B cell (primary cell): ENCODE measurements around the gene MED17. TPM values are rescaled to one million over a fixed set of nuclear protein-coding genes. Genes with fewer than 3 reads are reported as not detected.

Source experiments
- ATAC-seq: fragments of 200-7000 bp; cut with Tn5 transposase; one replicate; pipeline ENCODE4 v1.10.0; 2021; ENCODE audit warnings: low read depth, mild to moderate bottlenecking, moderate number of reproducible peaks, moderate library complexity
- CTCF ChIA-PET: fragments of 350-600 bp; sonication (Branson Sonifier 250); formaldehyde crosslinking; loops from one replicate; lab custom pipeline; 2021; ENCODE audit warnings: antibody characterized with exemption, inconsistent platforms; lab: Charles Lee
- POLR2A ChIA-PET: fragments of 350-600 bp; sonication (Branson Sonifier 250); formaldehyde crosslinking; loops from one replicate; lab custom pipeline; 2021; ENCODE audit warnings: antibody characterized with exemption; lab: Charles Lee
- DNase-seq: peaks from one replicate; pipeline ENCODE4 v3.0.0; 2013
- H2AFZ ChIP-seq: 2 replicates; pipeline ENCODE4 v1.6.1; 2012; ENCODE audit warnings: mild to moderate bottlenecking, low read depth, low read length; ENCODE audit not compliant: insufficient read depth, poor library complexity, severe bottlenecking
- H3K27ac ChIP-seq, 2 donors: 1 replicate in 1 of 2; 2 replicates in 1 of 2; pipeline ENCODE4 v1.5.1; 2012 to 2013; ENCODE audit warnings: low read length in 2 of 2, mild to moderate bottlenecking in 2 of 2, moderate library complexity in 1 of 2
- H3K27me3 ChIP-seq, 4 experiments: fragments of 200-600 bp in 1 of 4; sonication (generic) in 1 of 4; replicated peaks in 1 of 4; 1 replicate in 2 of 4; 2 replicates in 2 of 4; pipeline versions ENCODE4 v1.6.1 to v1.7.0; 2013 to 2016; ENCODE audit warnings: low read length in 3 of 4, mild to moderate bottlenecking in 2 of 4, mixed read lengths in 1 of 4, moderate library complexity in 1 of 4; ENCODE audit not compliant: insufficient read depth in 4 of 4, control insufficient read depth in 3 of 4; ENCODE audit errors: control extremely low read depth in 1 of 4
- H3K36me3 ChIP-seq, 2 experiments: replicated peaks in 1 of 2; 1 replicate in 1 of 2; 2 replicates in 1 of 2; pipeline versions ENCODE4 v1.6.1 to v1.7.1; 2013; ENCODE audit warnings: low read length in 1 of 2; ENCODE audit not compliant: insufficient read depth in 2 of 2, control insufficient read depth in 1 of 2; ENCODE audit errors: control extremely low read depth in 1 of 2, extremely low read depth in 1 of 2
- H3K4me1 ChIP-seq, 2 donors: fragments of 200-600 bp in 1 of 2; sonication (generic) in 1 of 2; 1 replicate in 1 of 2; 2 replicates in 1 of 2; pipeline versions ENCODE4 v1.5.1 to v1.6.1; 2013 to 2017; ENCODE audit warnings: low read length in 2 of 2; ENCODE audit not compliant: control insufficient read depth in 2 of 2, insufficient read depth in 2 of 2
- H3K4me2 ChIP-seq: replicated peaks from 2 replicates; pipeline ENCODE3; 2012; ENCODE audit warnings: mild to moderate bottlenecking, low read depth, low read length; ENCODE audit not compliant: poor library complexity, severe bottlenecking
- H3K4me3 ChIP-seq, 5 experiments: fragments of 200-600 bp in 1 of 5; sonication (generic) in 1 of 5; 1 replicate in 3 of 5; 2 replicates in 2 of 5; pipeline versions ENCODE4 v1.5.1 to v1.7.0; 2011 to 2016; ENCODE audit warnings: low read length in 4 of 5, mild to moderate bottlenecking in 4 of 5, low read depth in 2 of 5, control low read depth in 1 of 5, moderate library complexity in 1 of 5; ENCODE audit not compliant: insufficient read depth in 1 of 5; ENCODE audit errors: control extremely low read depth in 1 of 5, extremely low read depth in 1 of 5
- H3K79me2 ChIP-seq: fragments of 200-600 bp; sonication (generic); one replicate; pipeline ENCODE4 v1.6.0; 2016; ENCODE audit warnings: low read length; ENCODE audit not compliant: control insufficient read depth, insufficient read depth
- H3K9ac ChIP-seq: fragments of 200-600 bp; sonication (generic); 2 replicates; pipeline ENCODE4 v1.6.1; 2017; ENCODE audit warnings: mild to moderate bottlenecking, low read length, moderate library complexity
- H3K9me3 ChIP-seq, 3 donors: one replicate each; pipeline versions ENCODE4 v1.6.1 to v1.7.1; 2013; ENCODE audit warnings: low read length in 2 of 3; ENCODE audit not compliant: control insufficient read depth in 2 of 3, insufficient read depth in 1 of 3; ENCODE audit errors: control extremely low read depth in 1 of 3
- H4K20me1 ChIP-seq: 2 replicates; pipeline ENCODE4 v1.6.0; 2012; ENCODE audit warnings: mild to moderate bottlenecking, low read length; ENCODE audit not compliant: insufficient read depth, control insufficient read depth, poor library complexity, severe bottlenecking
- H3K27ac Mint-ChIP-seq: one replicate; pipeline ENCODE4 v1.8.0; 2021; ENCODE audit warnings: mixed read lengths
- H3K27me3 Mint-ChIP-seq: one replicate; pipeline ENCODE4 v1.8.0; 2021; ENCODE audit warnings: mixed read lengths
- H3K4me1 Mint-ChIP-seq: one replicate; pipeline ENCODE4 v1.8.0; 2021; ENCODE audit warnings: mixed read lengths
- H3K4me3 Mint-ChIP-seq: one replicate; pipeline ENCODE4 v1.8.0; 2021; ENCODE audit warnings: mixed read lengths
- H3K9me3 Mint-ChIP-seq: one replicate; pipeline ENCODE4 v1.8.0; 2022; ENCODE audit warnings: mixed read lengths; ENCODE audit not compliant: insufficient read depth
- CTCF ChIP-seq: fragments of 200-600 bp; IDR thresholded peaks from one replicate; pipeline ENCODE4 v1.8.0; 2022; ENCODE audit warnings: antibody characterized with exemption, mild to moderate bottlenecking
- EZH2 ChIP-seq: IDR thresholded peaks from 2 replicates; pipeline ENCODE4 v1.6.1; 2012; ENCODE audit warnings: borderline replicate concordance, low read depth, mild to moderate bottlenecking, moderate library complexity, low read length; ENCODE audit not compliant: insufficient read depth, poor library complexity, severe bottlenecking
- WGBS: methylation state at CpG from one replicate; pipeline ENCODE4 v1.1.5; 2013; ENCODE audit warnings: missing lambda C conversion rate; ENCODE audit not compliant: insufficient coverage; 5-methylcytosine and 5-hydroxymethylcytosine counted together
- intact Hi-C: fragments of 100-400 bp; cut with micrococcal nuclease; formaldehyde crosslinking; loops from one replicate; pipeline ENCODE4 v1.10.0; 2022
- polyA plus RNA-seq: library from polyadenylated mRNA; depleted of rRNA; stranded (reverse); fragments of >200 nt; gene quantifications from 2 replicates; pipeline ENCODE4 v1.2.3, GENCODE V29; 2012
- total RNA-seq, 2 donors: library from RNA; stranded (reverse); fragments of 120-200 nt in 1 of 2; gene quantifications; 1 replicate in 1 of 2; 2 replicates in 1 of 2; pipeline versions ENCODE4 v1.2.3 to v1.2.4, GENCODE V29; 2013 to 2022

Gene MED17
- total and polyA plus RNA-seq, 2 donors (not counting 1 experiment from before 2014, with no cell fraction given): 26.1 to 78.1 TPM

GRCh38 chr11:93831343-93832127, 47.5 kb downstream of the MED17 start:
- TF ChIP-seq EZH2 (no peak), CTCF (no peak)
- POLR2A ChIA-PET: no interaction called here

GRCh38 chr11:93832780-93833179, 48.7 kb downstream of the MED17 start:
- no peaks in the 10 kb centered on the region for H3K4me1 Mint-ChIP-seq
- no peak overlapping the region for H3K27ac Mint-ChIP-seq
- CTCF ChIA-PET: no interaction called here
- Histone ChIP-seq H4K20me1 (no peaks in the 10 kb centered on the region), H3K4me2 (no peak overlapping the region), H3K9me3 (no peaks in the 10 kb centered on the region), H3K36me3 (no peaks in the 10 kb centered on the region), H3K79me2 (no peaks in the 10 kb centered on the region), H2AFZ (no peak overlapping the region), H3K27me3 (peaks cover 0 to 3% (median 0%) of the 10 kb centered on the region in 4 experiments), H3K9ac (no peak overlapping the region), H3K4me1 (no peaks in the 10 kb centered on the region), H3K27ac (no peak overlapping the region), H3K4me3 (no peak overlapping the region)
- whole genome bisulfite sequencing: no CpG with 5 or more reads among the region's 1 CpG
- ATAC-seq (no peak), DNase-seq (no peak)
- H3K9me3 Mint-ChIP-seq: no peaks in the 10 kb centered on the region
- intact Hi-C loops: no loop called here
- POLR2A ChIA-PET: no interaction called here
- H3K4me3 Mint-ChIP-seq: no peak overlapping the region
- no peak for TF ChIP-seq EZH2
- no peak for TF ChIP-seq CTCF
- H3K27me3 Mint-ChIP-seq: peaks cover 14% of the 10 kb centered on the region

More at GRCh38 chr11:93831343-93832127, 47.5 kb downstream of the MED17 start:
- ATAC-seq: no peak
- H3K27me3 ChIP-seq: peaks cover 0 to 3% (median 0%) of the 10 kb centered on the region in 4 experiments
- H3K27ac Mint-ChIP-seq: no peak overlapping the region
- H3K4me1 Mint-ChIP-seq: no peaks in the 10 kb centered on the region
- CTCF ChIA-PET: no interaction called here
- H3K9me3 Mint-ChIP-seq: no peaks in the 10 kb centered on the region
- no peak overlapping the region for H3K27ac ChIP-seq
- no peaks in the 10 kb centered on the region for H3K79me2 ChIP-seq
- no peaks in the 10 kb centered on the region for H3K9me3 ChIP-seq
- DNase-seq: no peak
- 100% methylated on average over 1 of the region's 3 CpGs for WGBS
- peaks cover 14% of the 10 kb centered on the region for H3K27me3 Mint-ChIP-seq
- no peak overlapping the region for H3K4me3 Mint-ChIP-seq
- no peaks in the 10 kb centered on the region for H3K36me3 ChIP-seq
- H2AFZ ChIP-seq: no peak overlapping the region
- H3K9ac ChIP-seq: no peak overlapping the region
- no peak overlapping the region for H3K4me2 ChIP-seq
- no peak overlapping the region for H3K4me3 ChIP-seq
- intact Hi-C loops: no loop called here
- H3K4me1 ChIP-seq: no peaks in the 10 kb centered on the region
- H4K20me1 ChIP-seq: no peaks in the 10 kb centered on the region
